GM21529 (cell line): Measurements from ENCODE around the gene TKTL1.
A peak's percentile ranks its signal among the peaks of the same experiment; 100 is the strongest.
"Not testable (repeated sequence)": the region's sequence is repeated elsewhere in the genome, so short reads cannot be mapped to it uniquely, and the experiment has no call there.

Experiments used
- ATAC-seq: cut with Tn5 transposase; IDR thresholded peaks from one replicate; pipeline ENCODE4 v1.9.1; 2021; ENCODE audit not compliant: unreplicated experiment

The TKTL1 gene

DNA sequence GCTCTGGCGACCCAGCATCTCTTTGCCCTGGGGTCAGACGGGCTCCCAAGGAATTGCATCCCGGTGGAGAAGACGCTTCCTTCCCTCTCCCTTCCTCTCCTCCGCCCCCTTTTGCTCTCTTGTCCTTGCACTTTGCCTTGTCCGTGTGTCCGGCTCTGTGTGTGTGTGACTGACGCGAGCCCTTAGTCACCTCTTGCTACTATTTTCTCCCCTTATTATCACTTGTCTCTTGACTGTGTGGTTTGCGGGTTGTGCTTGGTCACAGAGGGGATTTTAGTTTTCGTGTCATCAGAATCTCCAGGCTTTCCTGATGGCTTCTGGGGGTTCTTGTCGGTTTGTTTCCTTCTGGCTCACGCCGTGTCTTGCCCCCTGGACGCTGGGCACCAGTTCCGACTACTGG lies 47.5 kb downstream of the TKTL1 start:
- not testable (repeated sequence) for ATAC-seq

GRCh38 chrX:154343620-154344019 lies 48.0 kb downstream of the TKTL1 start:
- ATAC-seq = peak; percentile 30

DNA sequence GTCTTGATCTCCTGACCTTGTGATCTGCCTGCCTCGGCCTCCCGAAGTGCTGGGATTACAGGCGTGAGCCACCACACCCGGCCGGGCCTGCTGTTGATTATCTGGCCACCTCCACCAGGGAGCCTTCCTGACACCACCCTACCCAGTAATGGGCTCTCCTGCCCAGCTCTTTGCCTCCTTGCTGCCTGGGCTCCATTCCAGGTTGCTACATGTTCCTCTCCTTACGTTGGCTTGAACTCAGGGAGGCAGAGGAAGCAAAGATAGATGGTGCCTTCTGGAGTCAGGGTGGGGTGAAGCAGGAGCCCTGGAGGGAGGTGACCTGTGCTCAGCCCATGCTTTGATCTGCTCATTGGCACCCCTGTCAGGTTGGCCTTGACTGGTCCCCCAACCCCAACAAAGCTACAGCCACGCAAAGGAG lies 52.5 kb downstream of the TKTL1 start:
- no peak for ATAC-seq

- no peak for ATAC-seq
These were observed 53.2 kb downstream of the TKTL1 start for GRCh38 chrX:154348646-154349358.

- no peak for ATAC-seq
These were observed 53.9 kb downstream of the TKTL1 start for GRCh38 chrX:154349359-154349935.

- ATAC-seq = no peak
These were observed 54.4 kb downstream of the TKTL1 start for GRCh38 chrX:154349979-154350378.

- no peak for ATAC-seq
These were observed 55.0 kb downstream of the TKTL1 start for GRCh38 chrX:154350429-154351182.

- ATAC-seq = no peak
These were observed 55.8 kb downstream of the TKTL1 start for GRCh38 chrX:154351183-154352011.

- no peak for ATAC-seq
These were observed 56.4 kb downstream of the TKTL1 start for GRCh38 chrX:154352012-154352401.

- ATAC-seq = no peak
These were observed 56.9 kb downstream of the TKTL1 start for GRCh38 chrX:154352466-154352865.

GRCh38 chrX:154353172-154353843 lies 57.7 kb downstream of the TKTL1 start:
- ATAC-seq = no peak

DNA sequence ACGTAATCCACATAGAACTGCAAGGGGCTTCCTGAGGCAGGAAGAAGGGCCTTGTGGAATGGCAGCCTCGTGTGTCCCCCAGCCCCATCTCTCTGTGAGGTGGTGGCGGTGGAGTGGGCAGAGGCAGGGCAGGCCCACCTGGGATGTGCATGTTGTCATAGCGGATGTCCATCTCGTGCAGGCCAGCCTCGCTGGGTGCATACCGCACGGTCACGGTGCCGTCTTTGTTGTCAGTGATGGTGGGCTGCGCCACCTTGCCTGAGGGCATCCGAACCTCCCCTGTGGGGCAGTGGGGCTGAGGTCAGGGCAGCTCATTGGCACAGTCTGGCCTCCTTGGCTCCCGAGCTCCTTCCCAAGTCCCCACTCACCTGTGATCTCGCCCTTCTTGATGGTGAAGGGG lies 58.4 kb downstream of the TKTL1 start:
- ATAC-seq = no peak

DNA sequence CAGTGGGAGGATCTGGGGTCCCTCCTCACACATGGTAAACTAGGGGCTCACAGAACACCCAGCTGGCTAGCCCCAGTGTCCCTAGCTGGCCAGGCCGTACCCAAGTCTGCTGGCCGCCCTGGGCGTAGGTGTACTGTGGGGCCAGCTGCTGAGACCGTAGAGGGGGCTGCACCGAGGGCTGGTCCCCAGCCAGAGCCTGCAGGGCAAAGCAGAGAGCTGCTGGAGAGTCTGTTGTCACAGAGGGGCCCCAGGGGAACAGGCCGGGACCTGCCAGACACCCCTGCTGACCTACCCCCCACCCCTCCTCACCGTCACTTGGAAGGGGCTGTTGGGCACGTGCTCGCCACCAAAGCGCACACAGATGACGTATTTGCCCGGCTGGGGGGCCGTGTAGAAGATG lies 58.9 kb downstream of the TKTL1 start:
- ATAC-seq = no peak

DNA sequence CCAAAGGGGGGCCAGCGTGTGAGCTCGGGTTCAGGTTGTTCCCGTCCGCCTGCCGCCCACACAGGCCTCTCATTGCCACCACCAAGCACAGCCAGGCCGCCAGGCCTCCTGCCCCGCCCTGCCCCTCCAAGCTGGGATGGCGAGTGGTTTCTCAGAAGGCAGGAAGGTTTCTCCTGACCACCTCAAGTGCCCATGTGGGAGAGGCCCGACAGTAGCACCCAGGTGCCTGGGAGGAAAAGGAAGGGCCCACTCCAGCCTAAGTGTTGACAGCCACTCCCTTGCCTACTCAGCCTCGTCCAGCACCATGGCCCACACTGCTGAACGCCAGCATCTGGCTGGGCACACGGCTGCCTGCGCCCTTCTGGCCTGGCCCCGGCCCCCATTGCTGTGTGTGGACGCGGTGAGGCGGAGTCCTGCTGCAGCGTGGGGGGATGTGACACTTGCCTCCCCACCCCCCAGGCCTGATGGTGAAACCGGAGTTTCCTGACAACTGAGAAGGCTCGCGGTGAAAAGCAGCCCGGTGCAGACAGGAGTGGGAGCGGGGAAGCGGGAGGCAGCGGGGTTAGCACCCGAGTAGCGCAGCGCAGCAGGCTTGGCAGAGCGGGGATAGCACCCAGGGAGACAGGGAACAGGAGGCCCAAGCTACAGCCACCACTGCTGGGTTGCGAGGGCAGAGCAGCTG lies 59.6 kb downstream of the TKTL1 start:
- no peak for ATAC-seq

DNA sequence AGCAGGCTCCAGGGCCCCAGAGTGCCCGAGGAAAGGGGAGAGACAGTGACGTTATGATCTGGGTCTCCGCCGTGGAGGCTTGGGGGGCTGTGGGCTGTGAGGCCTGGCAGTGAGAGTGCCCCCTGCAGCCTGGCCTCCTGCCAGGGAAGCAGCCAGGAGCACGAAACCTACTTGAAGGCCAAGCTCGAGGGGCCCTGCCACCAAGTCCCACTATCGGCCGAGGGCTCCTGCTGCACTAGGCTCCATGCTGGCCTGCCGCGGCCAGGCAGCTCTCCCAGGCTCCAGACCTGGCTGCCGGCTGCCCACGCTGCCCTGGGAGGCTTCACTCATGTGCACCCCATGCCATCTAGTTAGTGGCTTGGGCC lies 60.2 kb downstream of the TKTL1 start:
- no peak for ATAC-seq

DNA sequence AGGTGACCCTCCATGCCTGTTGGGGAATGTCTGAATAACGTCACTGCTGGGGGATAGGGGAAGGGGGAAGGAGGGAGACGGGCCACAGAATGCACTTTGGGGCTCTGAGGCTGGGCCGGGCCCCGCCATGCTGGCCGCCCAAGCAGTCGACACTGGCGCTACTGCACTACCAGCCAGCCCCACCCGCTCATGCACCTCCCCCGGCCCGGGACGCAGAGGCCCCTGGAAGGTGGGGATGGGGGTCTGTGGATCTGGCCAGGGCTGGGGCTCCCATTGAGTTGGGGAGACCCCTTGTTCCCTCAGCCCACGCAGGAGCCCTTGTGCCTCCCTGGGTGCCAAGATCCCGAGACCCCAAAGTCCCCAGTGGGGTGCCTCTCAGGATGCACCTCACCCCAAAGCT lies 61.0 kb downstream of the TKTL1 start:
- ATAC-seq = no peak

DNA sequence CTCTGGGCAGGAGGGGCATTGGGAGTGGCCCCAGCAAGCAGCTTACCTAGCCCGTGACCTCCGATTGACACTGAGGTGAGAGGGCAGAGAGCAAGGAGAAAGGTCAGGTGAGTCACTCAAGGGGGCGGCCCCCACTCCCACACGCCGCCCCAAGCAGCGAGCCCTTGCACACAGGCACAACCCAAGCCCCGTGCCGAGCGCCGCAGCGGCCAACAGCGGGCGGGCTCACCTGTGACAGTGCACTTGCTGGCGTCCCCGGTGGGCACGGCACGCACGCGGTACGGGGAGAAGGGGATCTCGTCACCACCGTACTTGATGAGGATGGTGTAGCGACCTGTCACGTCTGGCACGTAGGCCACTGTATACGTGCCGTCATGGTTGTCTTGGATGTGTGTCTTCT lies 61.6 kb downstream of the TKTL1 start:
- no peak for ATAC-seq

GRCh38 chrX:154358011-154358410 lies 62.4 kb downstream of the TKTL1 start:
- ATAC-seq = no peak

- ATAC-seq = no peak
These were observed 63.2 kb downstream of the TKTL1 start for GRCh38 chrX:154358829-154359228.
